ENCODE results near the gene HINT1.
"Not testable (repeated sequence)": the region's sequence is repeated elsewhere in the genome, so short reads cannot be mapped to it uniquely, and the experiment has no call there.

The HINT1 gene

GRCh38 chr5:131165119-131165727, at the start of gene HINT1:
Gene HINT1 (minus strand): TSS chr5:131165256. CDS start chr5:131165205, 51 bp downstream.
- DNase-seq, result peak; percentile 3 to 57

GRCh38 chr5:131214609-131215227, 49.7 kb upstream of the HINT1 start:
- DNase-seq, result no peak

GRCh38 chr5:131212471-131213021, 47.5 kb upstream of the HINT1 start:
- DNase-seq, result no peak

DNA sequence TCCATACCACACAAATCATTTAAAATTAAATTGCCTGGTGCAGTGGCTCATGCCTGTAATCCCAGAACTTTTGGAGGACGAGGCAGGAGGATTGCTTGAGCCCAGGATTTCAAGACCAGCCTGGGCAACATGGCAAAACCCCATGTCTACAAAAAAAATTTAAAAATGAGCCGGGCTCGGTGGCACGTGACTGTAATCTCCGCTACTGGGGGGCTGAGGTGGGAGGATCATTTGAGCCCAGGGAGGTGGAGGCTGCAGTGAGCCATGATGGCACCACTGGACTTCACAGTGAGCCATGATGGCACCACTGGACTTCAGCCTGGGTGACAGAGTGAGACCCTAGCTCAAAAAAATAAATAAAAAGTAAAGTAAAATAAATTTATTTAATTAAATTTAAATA, 46.6 kb upstream of the HINT1 start:
- DNase-seq, result no peak

DNA sequence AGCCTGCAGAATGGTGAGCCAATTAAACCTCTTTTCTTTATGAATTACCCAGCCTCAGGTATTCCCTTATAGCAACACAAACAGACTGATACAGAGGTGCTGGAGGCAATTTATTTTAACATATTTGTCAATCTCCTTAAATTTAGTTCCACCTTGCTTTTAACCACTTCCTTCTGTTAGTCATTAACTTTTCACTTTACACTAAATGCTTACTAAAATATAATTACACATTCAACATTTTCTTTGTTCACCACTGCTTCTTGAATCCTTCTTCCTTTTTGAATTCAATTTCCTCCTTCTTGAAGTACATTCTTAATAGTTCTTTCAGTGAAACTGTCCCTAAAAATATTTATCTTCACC, 45.1 kb upstream of the HINT1 start:
- no peak for DNase-seq

GRCh38 chr5:131209506-131210150, 44.6 kb upstream of the HINT1 start:
- no peak for DNase-seq

DNA sequence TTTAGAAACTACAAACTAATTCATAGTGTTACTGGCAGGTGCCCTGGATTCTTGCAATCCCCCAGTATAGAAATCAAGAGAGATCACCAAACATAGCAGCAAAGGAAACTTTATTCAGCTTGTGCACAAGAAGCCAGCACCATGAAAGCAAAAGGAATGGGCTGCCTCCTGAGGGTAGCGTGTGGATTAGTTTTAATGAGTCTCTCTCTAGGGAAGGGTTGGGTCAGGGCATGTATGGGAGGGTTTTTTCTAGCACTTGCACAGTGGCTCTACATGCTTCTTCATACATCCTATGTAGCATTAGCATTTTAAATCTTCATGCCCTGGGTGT, 44.1 kb upstream of the HINT1 start:
- no peak for DNase-seq

GRCh38 chr5:131206772-131207171, 41.7 kb upstream of the HINT1 start:
- DNase-seq, result no peak

- no peak for DNase-seq
These were observed 41.0 kb upstream of the HINT1 start for GRCh38 chr5:131206061-131206460.

DNA sequence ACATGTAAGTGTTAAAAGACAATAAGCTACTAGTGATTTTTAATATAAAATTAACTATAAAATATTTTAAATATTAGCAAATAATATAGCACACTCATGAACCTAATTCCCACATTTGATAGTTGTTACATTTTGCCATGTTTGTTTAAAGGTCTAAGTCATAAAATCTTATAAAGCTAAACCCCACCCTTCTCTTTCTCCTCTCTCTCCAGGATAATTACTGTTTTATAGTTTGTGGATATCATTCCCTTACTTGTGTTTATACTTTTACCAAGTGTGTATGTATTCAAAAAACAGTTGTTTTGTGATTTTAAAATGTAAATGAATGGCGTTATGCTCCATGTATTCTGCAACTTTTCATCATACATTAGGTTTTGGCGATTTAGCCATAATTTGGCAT, 39.9 kb upstream of the HINT1 start:
- no peak for DNase-seq

DNA sequence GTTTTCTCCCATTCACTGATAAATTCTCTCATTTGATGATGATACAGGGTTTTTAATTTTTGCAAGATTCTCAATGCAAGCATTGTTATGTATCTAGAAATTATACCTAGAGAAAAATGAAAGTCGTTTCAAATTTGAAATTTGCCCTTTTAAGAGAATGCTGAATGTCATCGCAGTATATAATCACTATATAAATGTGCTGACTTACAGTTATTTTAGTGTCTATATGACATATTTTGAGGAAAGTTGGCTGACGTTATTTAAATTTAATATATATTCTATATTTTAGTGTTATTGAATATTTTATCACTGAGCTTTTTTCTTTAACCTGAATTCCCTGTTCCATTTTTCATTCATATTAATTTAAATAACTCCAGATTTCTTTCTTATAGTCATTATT, 35.5 kb upstream of the HINT1 start:
- no peak for DNase-seq

DNA sequence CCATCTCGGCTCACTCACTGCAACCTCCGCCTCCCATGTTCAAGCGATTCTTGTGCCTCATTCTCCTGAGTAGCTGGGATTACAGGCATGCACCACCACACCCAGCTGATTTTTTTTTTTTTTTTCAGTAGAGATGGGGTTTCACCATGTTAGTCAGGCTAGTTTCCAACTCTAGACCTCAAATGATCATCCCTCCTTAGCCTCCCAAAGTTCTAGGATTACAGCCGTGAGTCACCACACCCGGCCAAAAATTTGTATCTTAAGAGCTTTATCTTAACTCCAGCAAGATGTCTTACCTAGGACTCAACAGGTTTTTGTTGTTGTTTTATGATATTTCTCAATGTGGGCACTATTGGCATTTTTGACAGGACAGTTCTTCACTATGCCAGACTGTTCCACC, 33.6 kb upstream of the HINT1 start:
- no peak for DNase-seq

DNA sequence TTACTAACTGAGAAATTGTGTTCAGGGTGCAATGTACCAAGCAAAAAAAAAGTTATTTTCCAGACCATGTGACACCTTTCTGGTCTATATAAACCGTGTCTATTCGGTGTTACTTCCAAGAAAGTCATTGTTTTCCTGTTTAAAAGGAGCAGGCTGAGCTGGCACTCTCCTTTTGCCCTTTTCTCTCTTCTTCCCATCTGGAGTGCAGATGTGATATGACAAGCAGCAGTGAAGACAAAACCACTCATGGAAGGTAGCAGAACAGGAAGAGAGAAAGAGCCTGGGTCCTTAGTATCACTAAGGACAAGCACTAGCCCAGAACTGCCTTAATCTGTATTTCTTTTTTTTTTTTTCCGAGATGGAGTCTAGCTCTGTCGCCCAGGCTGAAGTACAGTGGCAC, 31.3 kb upstream of the HINT1 start:
- no peak for DNase-seq

DNA sequence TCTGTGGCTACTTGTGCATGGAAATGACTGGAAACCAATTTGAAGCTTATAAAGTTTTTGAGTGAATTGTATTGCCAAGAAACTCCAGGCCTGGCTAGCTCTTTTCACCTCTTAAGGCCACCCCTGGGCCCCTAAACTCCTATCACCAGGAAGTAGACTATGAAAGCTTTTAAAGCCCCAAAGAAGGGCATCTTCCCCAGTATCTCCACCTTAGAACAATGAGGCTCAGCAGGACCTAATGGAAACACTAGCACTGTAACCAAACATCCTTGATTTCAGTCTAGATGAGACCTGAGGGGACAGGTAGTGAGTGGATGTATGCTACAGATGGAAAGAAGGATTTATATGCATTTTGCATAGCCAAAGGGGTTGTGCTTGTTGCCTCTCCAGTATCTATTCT, 30.6 kb upstream of the HINT1 start:
- no peak for DNase-seq

DNA sequence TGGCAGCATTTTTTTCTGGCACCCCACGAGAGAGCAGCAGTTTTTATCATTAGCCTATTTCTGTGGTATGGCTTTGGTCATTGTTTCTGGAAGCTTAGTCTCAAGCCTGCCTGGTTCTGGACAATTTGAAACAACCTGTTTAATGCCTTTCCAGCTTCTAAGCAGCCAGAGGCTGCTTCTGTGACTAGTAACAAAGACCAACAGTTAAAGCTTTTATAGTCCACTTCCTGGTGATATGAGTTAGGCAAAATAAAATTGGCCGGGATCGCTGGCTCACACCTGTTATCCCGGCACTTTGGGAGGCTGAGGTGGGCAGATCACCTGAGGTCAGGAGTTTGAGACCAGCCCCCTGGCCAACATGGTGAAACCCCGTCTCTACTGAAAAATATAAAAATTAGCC, 29.7 kb upstream of the HINT1 start:
- no peak for DNase-seq

GRCh38 chr5:131193897-131194296, 28.8 kb upstream of the HINT1 start:
- not testable (repeated sequence) for DNase-seq

DNA sequence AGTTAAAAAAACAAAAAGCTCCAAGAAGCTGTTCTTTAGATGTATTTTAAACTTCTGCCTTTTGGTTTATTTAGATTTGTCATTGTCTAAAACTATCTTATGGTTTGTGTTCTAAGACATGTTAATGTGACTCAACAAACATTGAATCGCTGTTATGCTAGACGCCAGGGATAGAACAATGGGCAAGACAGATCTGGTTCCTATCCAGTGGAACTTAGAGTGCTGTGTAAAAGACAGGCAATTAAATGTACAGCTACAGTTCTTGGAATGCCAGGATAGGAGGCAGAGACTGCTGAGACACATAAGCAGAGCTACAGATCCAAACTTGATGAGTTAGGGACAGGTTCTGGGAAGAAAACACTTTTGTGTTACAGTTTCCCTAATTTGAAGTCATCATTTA, 28.1 kb upstream of the HINT1 start:
- DNase-seq, result no peak

DNA sequence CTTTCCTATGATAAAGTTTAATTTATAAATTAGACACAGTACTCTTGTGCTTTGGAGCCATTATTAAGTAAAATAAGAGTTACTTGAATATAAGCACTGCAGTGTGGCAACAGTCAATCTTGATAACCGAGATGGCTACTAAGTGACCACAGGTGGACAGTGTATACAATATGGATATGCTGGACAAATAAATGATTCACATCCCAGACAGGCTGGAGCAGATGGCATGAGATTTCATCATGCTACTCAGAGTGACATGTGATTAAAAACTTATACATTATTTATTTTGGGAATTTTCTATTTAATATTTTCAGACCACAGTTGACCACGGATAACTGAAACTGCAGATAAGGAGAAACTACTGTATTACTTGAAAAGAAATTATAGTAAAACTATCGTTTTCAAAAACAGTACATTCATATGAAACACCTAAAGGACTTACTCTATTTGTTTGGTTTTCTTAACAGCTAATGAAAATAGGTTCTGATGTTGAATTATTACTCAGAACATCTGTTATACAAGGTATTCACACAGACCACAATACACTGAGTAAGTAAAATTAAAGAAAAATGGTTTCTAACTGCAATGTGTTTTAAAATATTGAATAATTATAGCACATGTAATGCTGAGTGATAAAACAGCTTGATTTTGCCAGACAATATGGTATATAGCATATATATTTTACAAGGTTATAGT, 21.7 kb upstream of the HINT1 start:
- no peak for DNase-seq

DNA sequence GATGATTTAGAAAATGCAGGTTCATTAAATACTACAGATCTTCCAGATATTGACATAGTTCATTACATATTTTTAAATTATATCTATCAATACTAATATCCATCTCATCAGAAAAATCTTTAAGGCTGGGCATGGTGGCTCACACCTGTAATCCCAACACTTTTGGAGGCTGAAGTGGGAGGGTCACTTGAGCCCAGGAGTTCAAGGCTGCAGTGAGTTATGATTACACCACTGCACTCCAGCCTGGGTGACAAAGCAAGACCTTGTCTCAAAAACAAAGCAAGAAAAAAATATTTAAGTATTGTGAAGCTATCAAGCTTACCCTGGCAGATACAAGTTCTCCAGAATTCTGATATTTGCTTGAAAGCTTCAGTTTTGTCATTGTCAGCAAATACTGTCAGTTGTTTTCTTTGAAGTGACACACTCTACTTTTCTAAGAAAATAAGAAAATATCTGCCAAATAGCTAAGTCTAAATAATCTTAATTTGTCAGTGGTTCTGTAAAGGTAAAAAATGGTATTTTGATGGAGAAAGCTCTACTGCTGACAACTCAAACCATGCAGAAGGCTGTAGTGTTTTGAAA, 20.6 kb upstream of the HINT1 start:
- no peak for DNase-seq

- no peak for DNase-seq
These were observed 17.8 kb upstream of the HINT1 start for GRCh38 chr5:131182839-131183238.

DNA sequence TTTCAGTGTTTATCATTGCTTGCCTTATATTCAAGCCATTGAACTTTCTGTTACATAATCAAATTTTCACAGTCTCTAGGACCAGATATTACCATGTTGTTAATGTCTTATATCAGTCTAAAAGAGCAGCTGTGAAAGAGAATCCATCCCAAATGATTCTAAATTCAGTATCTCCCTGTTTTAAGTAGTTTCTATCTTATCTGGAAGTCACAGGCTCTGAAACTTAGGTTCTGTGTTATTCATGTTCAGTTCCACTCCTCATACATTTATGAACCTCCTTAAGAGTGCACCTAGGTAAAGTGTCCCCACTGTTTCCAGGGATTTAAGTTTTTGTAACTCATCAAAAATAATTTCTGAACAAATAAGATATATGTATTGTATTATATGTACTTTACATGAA, 15.4 kb upstream of the HINT1 start:
- no peak for DNase-seq

DNA sequence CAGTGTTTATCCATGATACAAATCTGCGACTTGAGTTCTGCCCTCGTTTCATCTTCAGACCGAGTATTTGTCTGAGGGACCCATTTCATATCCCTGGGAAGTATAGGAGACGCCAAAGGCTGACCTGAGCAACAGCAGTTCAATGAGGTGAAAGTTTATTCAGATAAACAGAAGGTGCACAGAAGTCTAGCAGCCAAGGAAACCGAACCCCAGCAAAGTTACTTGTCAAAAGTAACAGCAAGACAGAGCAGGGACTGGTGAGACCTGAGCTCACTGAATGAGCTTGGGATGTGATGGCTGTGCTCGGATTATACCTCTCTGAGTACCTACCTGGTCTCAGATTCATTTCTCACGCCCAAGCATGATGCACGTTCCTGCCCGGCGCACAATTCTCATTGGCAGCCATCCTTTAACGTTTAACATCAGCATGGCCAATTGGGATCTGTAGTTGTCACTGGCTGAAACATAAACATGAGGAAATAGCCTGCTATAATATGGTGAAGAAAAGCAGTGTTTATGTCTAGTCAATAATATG, 6.3 kb upstream of the HINT1 start:
- no peak for DNase-seq

All from cerebellar nuclear complex (tissue), 1 donor.